KMS-11 (cell line): ENCODE data around the gene GSTP1.
"Not testable (repeated sequence)": the region's sequence is repeated elsewhere in the genome, so short reads cannot be mapped to it uniquely, and the experiment has no call there.

ENCODE experiments used
- H2AFZ ChIP-seq: fragments of 200-600 bp; sonication (generic); 2 replicates; pipeline ENCODE4 v1.6.1; 2016; ENCODE audit warnings: antibody characterized with exemption, mixed run types, low read depth
- H3K27ac ChIP-seq: fragments of 200-600 bp; sonication (generic); 2 replicates; pipeline ENCODE4 v1.6.1; 2016; ENCODE audit warnings: mild to moderate bottlenecking, mixed run types
- H3K27me3 ChIP-seq: fragments of 200-600 bp; sonication (generic); 2 replicates; pipeline ENCODE4 v1.6.1; 2017; ENCODE audit warnings: mild to moderate bottlenecking, low read depth, mixed run types, moderate library complexity; ENCODE audit not compliant: insufficient read depth
- H3K36me3 ChIP-seq: fragments of 200-600 bp; sonication (generic); 2 replicates; pipeline ENCODE4 v1.6.1; 2017; ENCODE audit warnings: mild to moderate bottlenecking, mixed run types; ENCODE audit not compliant: insufficient read depth
- H3K4me1 ChIP-seq: fragments of 200-600 bp; sonication (generic); 2 replicates; pipeline ENCODE4 v1.6.1; 2016; ENCODE audit warnings: mild to moderate bottlenecking, low read depth, mixed run types; ENCODE audit not compliant: poor library complexity, severe bottlenecking
- H3K4me2 ChIP-seq: fragments of 200-600 bp; sonication (generic); 2 replicates; pipeline ENCODE4 v1.7.0; 2016; ENCODE audit warnings: mild to moderate bottlenecking, mixed run types
- H3K4me3 ChIP-seq: fragments of 200-600 bp; sonication (generic); IDR thresholded peaks from 2 replicates; pipeline ENCODE4 v1.6.1; 2017; ENCODE audit warnings: low read depth, low read length, mixed read lengths; ENCODE audit not compliant: insufficient read depth
- H3K79me2 ChIP-seq: fragments of 200-600 bp; sonication (generic); 2 replicates; pipeline ENCODE4 v1.6.1; 2016; ENCODE audit warnings: low read depth, mixed run types; ENCODE audit not compliant: insufficient read depth
- H3K9ac ChIP-seq: fragments of 200-600 bp; sonication (generic); 2 replicates; pipeline ENCODE4 v1.6.1; 2016; ENCODE audit warnings: mild to moderate bottlenecking, mixed run types
- H4K20me1 ChIP-seq: fragments of 200-600 bp; sonication (generic); 2 replicates; pipeline ENCODE4 v1.6.1; 2016; ENCODE audit warnings: mild to moderate bottlenecking, mixed run types; ENCODE audit not compliant: insufficient read depth
- CTCF ChIP-seq: fragments of 200-600 bp; sonication (generic); conservative IDR thresholded peaks from 2 replicates; pipeline ENCODE4 v1.6.1; 2017; ENCODE audit warnings: low read depth, mild to moderate bottlenecking, antibody characterized with exemption, low read length, moderate library complexity, mixed read lengths

Gene GSTP1

GRCh38 chr11:67561971-67562619 is 21.5 kb upstream of the GSTP1 start:
- no peaks in the 10 kb centered on the region for H3K79me2 ChIP-seq
- no peak for TF ChIP-seq CTCF
- 0 out of 2 replicates have a peak, but pooled peaks cover 4% of the 10 kb centered on the region for H3K27me3 ChIP-seq
- no peaks in the 10 kb centered on the region for H4K20me1 ChIP-seq
- peak overlapping the region; percentile 39; the same call in 1 of the 2 replicates for H3K4me2 ChIP-seq
- H3K4me1 ChIP-seq, result peaks cover 11% of the 10 kb centered on the region
- H3K9ac ChIP-seq, result no peak overlapping the region
- H3K36me3 ChIP-seq, result no peaks in the 10 kb centered on the region
- no peak overlapping the region for H3K27ac ChIP-seq
- no peak overlapping the region for H3K4me3 ChIP-seq
- no peak overlapping the region; the same call in 1 of the 2 replicates for H2AFZ ChIP-seq

GRCh38 chr11:67562963-67563704 is 20.5 kb upstream of the GSTP1 start:
- no peaks in the 10 kb centered on the region for H3K36me3 ChIP-seq
- H3K4me3 ChIP-seq, result no peak overlapping the region
- no peak overlapping the region for H3K27ac ChIP-seq
- 0 out of 2 replicates have a peak, but pooled peaks cover 4% of the 10 kb centered on the region for H3K27me3 ChIP-seq
- no peak overlapping the region for H2AFZ ChIP-seq
- no peaks in the 10 kb centered on the region for H4K20me1 ChIP-seq
- no peak overlapping the region for H3K4me2 ChIP-seq
- TF ChIP-seq CTCF, result no peak
- no peak overlapping the region for H3K9ac ChIP-seq
- H3K79me2 ChIP-seq, result no peaks in the 10 kb centered on the region
- peaks cover 11% of the 10 kb centered on the region for H3K4me1 ChIP-seq

DNA sequence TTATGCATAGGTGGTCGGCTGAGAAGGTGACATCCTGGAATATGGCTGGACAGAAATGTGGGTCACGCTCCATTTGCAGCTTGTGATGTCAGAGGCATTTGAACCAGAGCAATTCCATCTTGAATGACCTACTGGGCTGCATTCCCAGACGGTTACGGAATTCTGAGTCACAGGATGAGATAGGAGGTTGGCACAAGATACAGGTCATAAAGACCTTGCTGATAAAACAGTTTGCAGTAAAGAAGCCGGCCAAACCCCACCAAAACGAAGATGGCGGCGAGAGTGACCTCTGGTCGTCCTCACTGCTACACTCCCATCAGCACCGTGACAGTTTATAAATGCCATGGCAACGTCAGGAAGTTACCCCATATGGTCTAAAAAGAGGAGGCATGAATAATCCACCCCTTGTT is 19.9 kb upstream of the GSTP1 start:
- not testable (repeated sequence) for H3K36me3 ChIP-seq, H2AFZ ChIP-seq, H4K20me1 ChIP-seq, H3K4me2 ChIP-seq, H3K79me2 ChIP-seq, H3K4me3 ChIP-seq, H3K27me3 ChIP-seq, H3K9ac ChIP-seq, H3K27ac ChIP-seq
- peaks cover 11% of the 10 kb centered on the region for H3K4me1 ChIP-seq

- H3K9ac ChIP-seq, result no peak overlapping the region
- H3K4me2 ChIP-seq, result no peak overlapping the region
- H3K79me2 ChIP-seq, result no peaks in the 10 kb centered on the region
- no peak overlapping the region for H3K27ac ChIP-seq
- H3K4me3 ChIP-seq, result no peak overlapping the region
- no peaks in the 10 kb centered on the region for H4K20me1 ChIP-seq
- H3K27me3 ChIP-seq, result 0 out of 2 replicates have a peak, but pooled peaks cover 4% of the 10 kb centered on the region
- peaks cover 11% of the 10 kb centered on the region for H3K4me1 ChIP-seq
- H2AFZ ChIP-seq, result no peak overlapping the region
- TF ChIP-seq CTCF, result no peak
- no peaks in the 10 kb centered on the region for H3K36me3 ChIP-seq
Observed at GRCh38 chr11:67564230-67564629, 19.4 kb upstream of the GSTP1 start.

- TF ChIP-seq CTCF, result no peak
- Histone ChIP-seq H3K4me2 (no peak overlapping the region), H3K27ac (no peak overlapping the region), H3K9ac (no peak overlapping the region), H4K20me1 (no peaks in the 10 kb centered on the region), H3K79me2 (no peaks in the 10 kb centered on the region), H3K4me3 (no peak overlapping the region), H3K27me3 (peaks cover 3% of the 10 kb centered on the region; the same call in 1 of the 2 replicates), H2AFZ (no peak overlapping the region), H3K36me3 (no peaks in the 10 kb centered on the region), H3K4me1 (no peaks in the 10 kb centered on the region)
Observed at GRCh38 chr11:67571443-67571842, 12.2 kb upstream of the GSTP1 start.
